ENCODE results near the gene BACH2.

Gene BACH2

GRCh38 chr6:90277302-90278011, 19.2 kb downstream of the BACH2 start:
- no peak for DNase-seq

GRCh38 chr6:90274451-90275030, 22.1 kb downstream of the BACH2 start:
- DNase-seq, result no peak

GRCh38 chr6:90273863-90274262, 22.8 kb downstream of the BACH2 start:
- no peak for DNase-seq

GRCh38 chr6:90272895-90273294, 23.7 kb downstream of the BACH2 start:
- no peak for DNase-seq

GRCh38 chr6:90271831-90272230, 24.8 kb downstream of the BACH2 start:
- no peak for DNase-seq

- DNase-seq, result no peak
These were observed 27.3 kb downstream of the BACH2 start for GRCh38 chr6:90269334-90269733.

GRCh38 chr6:90268178-90268577, 28.5 kb downstream of the BACH2 start:
- no peak for DNase-seq

- DNase-seq, result no peak
These were observed 29.6 kb downstream of the BACH2 start for GRCh38 chr6:90266905-90267621.

GRCh38 chr6:90264561-90264960, 32.1 kb downstream of the BACH2 start:
- no peak for DNase-seq

GRCh38 chr6:90263633-90264032, 33.0 kb downstream of the BACH2 start:
- DNase-seq, result no peak

- no peak for DNase-seq
These were observed 34.8 kb downstream of the BACH2 start for GRCh38 chr6:90261801-90262200.

- no peak for DNase-seq
These were observed 39.2 kb downstream of the BACH2 start for GRCh38 chr6:90257486-90257738.

GRCh38 chr6:90256698-90257485, 39.8 kb downstream of the BACH2 start:
- no peak for DNase-seq

- DNase-seq, result no peak
These were observed 43.0 kb downstream of the BACH2 start for GRCh38 chr6:90253631-90254030.

GRCh38 chr6:90251295-90251992, 45.2 kb downstream of the BACH2 start:
- no peak for DNase-seq

GRCh38 chr6:90250405-90250804, 46.2 kb downstream of the BACH2 start:
- DNase-seq, result no peak

GRCh38 chr6:90249458-90249857, 47.2 kb downstream of the BACH2 start:
- no peak for DNase-seq

GRCh38 chr6:90249034-90249433, 47.6 kb downstream of the BACH2 start:
- no peak for DNase-seq

- no peak for DNase-seq
These were observed 49.4 kb downstream of the BACH2 start for GRCh38 chr6:90247262-90247661.

- no peak for DNase-seq
These were observed 55.3 kb downstream of the BACH2 start for GRCh38 chr6:90241229-90241880.

GRCh38 chr6:90238496-90239266, 58.0 kb downstream of the BACH2 start:
- no peak for DNase-seq

Measured in cerebellar nuclear complex (tissue), 1 donor.